MCF 10A (cell line): Measurements from ENCODE around the gene ABCC2. TPM values are rescaled to one million over a fixed set of nuclear protein-coding genes. Genes with fewer than 3 reads are reported as not detected.

ENCODE experiments used
- BruUV-seq: library from RNA; stranded (reverse); fragments of 400-500 nt; replicated peaks from 2 replicates; lab custom pipeline; 2021; lab: Mats Ljungman, UMichigan
- CTCF ChIA-PET: fragments of 300-600 bp; sonication (Branson Sonifier 250); formaldehyde crosslinking; extraction: SDS; loops from one replicate; lab custom pipeline; 2021; ENCODE audit warnings: antibody characterized with exemption, inconsistent platforms; lab: Yijun Ruan, JAX
- POLR2A ChIA-PET: fragments of 300-600, 350-650 bp; sonication (Branson Sonifier 250); formaldehyde crosslinking; extraction: SDS; loops from one replicate; lab custom pipeline; 2020; ENCODE audit warnings: antibody characterized with exemption, inconsistent platforms; lab: Yijun Ruan, JAX
- DNase-seq: peaks from one replicate; pipeline ENCODE4 v3.0.0-alpha.2; 2018; ENCODE audit not compliant: unreplicated experiment
- H3K27ac Mint-ChIP-seq: one replicate; pipeline ENCODE4 v1.8.0; 2022; ENCODE audit warnings: mild to moderate bottlenecking, low read depth, mixed read lengths; ENCODE audit not compliant: unreplicated experiment
- H3K27me3 Mint-ChIP-seq: one replicate; pipeline ENCODE4 v1.8.0; 2022; ENCODE audit warnings: mixed read lengths; ENCODE audit not compliant: insufficient read depth, unreplicated experiment
- H3K36me3 Mint-ChIP-seq: one replicate; pipeline ENCODE4 v1.8.0; 2022; ENCODE audit warnings: mild to moderate bottlenecking, moderate library complexity, mixed read lengths; ENCODE audit not compliant: insufficient read depth, unreplicated experiment
- H3K4me1 Mint-ChIP-seq: one replicate; pipeline ENCODE4 v1.8.0; 2022; ENCODE audit warnings: mixed read lengths; ENCODE audit not compliant: insufficient read depth, unreplicated experiment
- H3K4me3 Mint-ChIP-seq: one replicate; pipeline ENCODE4 v1.8.0; 2022; ENCODE audit warnings: mild to moderate bottlenecking, moderate library complexity, mixed read lengths; ENCODE audit not compliant: unreplicated experiment
- H3K9me3 Mint-ChIP-seq: one replicate; pipeline ENCODE4 v1.8.0; 2022; ENCODE audit warnings: mixed read lengths; ENCODE audit not compliant: unreplicated experiment
- CTCF ChIP-seq: fragments of 200-600 bp; IDR thresholded peaks from one replicate; pipeline ENCODE4 v1.8.0; 2022; ENCODE audit warnings: antibody characterized with exemption, mild to moderate bottlenecking; ENCODE audit not compliant: unreplicated experiment
- intact Hi-C: fragments of 100-400 bp; cut with micrococcal nuclease; formaldehyde crosslinking; loops from 2 replicates; pipeline ENCODE4 v1.14.1; 2022
- total RNA-seq: library from RNA; stranded (reverse); gene quantifications from 2 replicates; pipeline ENCODE4 v1.2.3, GENCODE V29; 2022

Gene ABCC2
- total RNA-seq, 1 experiment from 2014 or later = 6.3 TPM

- no peak for DNase-seq
- POLR2A ChIA-PET = interaction anchor here (1.0 kb wide), 1 partner anchor 34 kb away, joined by 3 read pairs; no protein-coding TSS in a partner anchor
- no peak for TF ChIP-seq CTCF
- no TSS peak for BruUV-seq
- no peak overlapping the region for H3K27ac Mint-ChIP-seq
- CTCF ChIA-PET = interaction anchor here (0.6 to 1.2 kb wide), 3 partner anchors 29 to 212 kb away, joined by 3 to 4 read pairs (median 3); no protein-coding TSS in a partner anchor
- H3K36me3 Mint-ChIP-seq = peaks cover 60% of the 10 kb centered on the region
- no peak overlapping the region for H3K4me3 Mint-ChIP-seq
- H3K27me3 Mint-ChIP-seq = no peaks in the 10 kb centered on the region
- intact Hi-C loops = no loop called here
- no peaks in the 10 kb centered on the region for H3K9me3 Mint-ChIP-seq
- H3K4me1 Mint-ChIP-seq = no peaks in the 10 kb centered on the region
These were observed 92.1 kb downstream of the ABCC2 start for GRCh38 chr10:99874341-99875085.

DNA sequence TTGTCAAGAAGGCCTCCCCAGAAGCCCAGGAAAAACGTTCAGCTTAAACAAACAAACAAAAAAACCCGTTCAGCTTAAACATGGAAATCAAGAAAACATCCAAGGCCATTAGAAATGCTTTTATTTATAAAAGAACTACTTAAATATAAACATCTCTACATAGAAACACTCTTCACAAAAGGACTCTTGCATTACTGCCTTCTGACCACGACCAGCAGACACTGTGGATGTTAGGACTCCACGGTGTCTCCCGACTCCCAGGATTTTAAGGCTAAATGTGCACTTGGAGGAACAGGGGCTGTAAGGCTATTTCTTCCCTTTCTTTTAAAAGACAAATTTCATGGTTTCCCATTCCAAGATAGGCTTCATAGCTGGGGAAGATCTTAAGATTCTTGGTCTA lies 93.0 kb downstream of the ABCC2 start:
- H3K36me3 Mint-ChIP-seq = peaks cover 70% of the 10 kb centered on the region
- no TSS peak for BruUV-seq
- no peaks in the 10 kb centered on the region for H3K4me1 Mint-ChIP-seq
- intact Hi-C loops = no loop called here
- no peaks in the 10 kb centered on the region for H3K27me3 Mint-ChIP-seq
- H3K9me3 Mint-ChIP-seq = no peaks in the 10 kb centered on the region
- CTCF ChIA-PET = interaction anchor here (1.1 to 1.2 kb wide), 2 partner anchors 30 to 170 kb away, joined by 3 read pairs; no protein-coding TSS in a partner anchor
- H3K4me3 Mint-ChIP-seq = no peak overlapping the region
- TF ChIP-seq CTCF = no peak
- POLR2A ChIA-PET = interaction anchor here (1.2 kb wide), 1 partner anchor 147 kb away, joined by 3 read pairs; no protein-coding TSS in a partner anchor
- no peak overlapping the region for H3K27ac Mint-ChIP-seq
- DNase-seq = no peak

DNA sequence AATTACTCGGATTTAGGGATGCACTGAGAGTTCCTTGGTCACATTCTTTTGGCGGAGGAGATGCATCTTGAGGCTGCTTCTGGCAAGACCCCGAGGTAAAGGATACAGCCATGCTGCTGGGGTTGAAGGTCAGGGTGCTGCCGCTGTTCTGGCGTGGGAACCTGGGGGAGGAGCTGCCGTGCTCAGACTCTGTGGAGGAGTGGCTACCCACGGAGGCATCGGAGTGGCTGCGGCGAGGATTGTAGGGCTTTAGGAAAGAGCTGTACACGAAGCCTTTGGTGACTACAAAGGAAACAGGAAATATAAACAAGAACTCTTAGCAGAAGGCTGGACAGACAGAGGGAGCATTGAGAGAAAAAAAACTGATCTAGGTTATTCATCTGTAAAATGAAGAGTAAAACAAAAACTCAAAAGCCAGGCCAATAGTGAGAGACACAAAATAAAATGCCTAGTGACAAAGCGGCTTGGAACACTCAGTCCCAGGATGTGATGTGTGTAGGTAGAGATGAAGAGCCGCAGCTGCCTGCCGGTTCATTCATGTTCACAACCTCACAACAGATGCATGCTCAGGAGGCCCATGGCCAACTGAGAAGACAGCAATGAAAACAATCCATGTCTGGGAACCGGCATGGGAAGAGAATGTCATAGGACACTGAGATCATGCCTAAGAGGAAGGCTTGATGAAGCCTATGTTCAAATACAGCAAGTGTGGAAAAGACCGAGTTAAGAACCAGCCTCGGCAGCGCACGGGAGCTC lies 97.8 kb downstream of the ABCC2 start:
- peaks cover 92% of the 10 kb centered on the region for H3K36me3 Mint-ChIP-seq
- H3K27me3 Mint-ChIP-seq = no peaks in the 10 kb centered on the region
- no peaks in the 10 kb centered on the region for H3K4me1 Mint-ChIP-seq
- ChIA-PET POLR2A (interaction anchor here (0.6 kb wide), 1 partner anchor 63 kb away, joined by 4 read pairs; no protein-coding TSS in a partner anchor), CTCF (interaction anchor here (1.0 kb wide), 1 partner anchor 10 kb away, joined by 3 read pairs; no protein-coding TSS in a partner anchor)
- H3K4me3 Mint-ChIP-seq = no peak overlapping the region
- intact Hi-C loops = no loop called here
- no TSS peak for BruUV-seq
- no peak for TF ChIP-seq CTCF
- peak overlapping the region; percentile 39 for H3K27ac Mint-ChIP-seq
- no peak for DNase-seq
- H3K9me3 Mint-ChIP-seq = no peaks in the 10 kb centered on the region

DNA sequence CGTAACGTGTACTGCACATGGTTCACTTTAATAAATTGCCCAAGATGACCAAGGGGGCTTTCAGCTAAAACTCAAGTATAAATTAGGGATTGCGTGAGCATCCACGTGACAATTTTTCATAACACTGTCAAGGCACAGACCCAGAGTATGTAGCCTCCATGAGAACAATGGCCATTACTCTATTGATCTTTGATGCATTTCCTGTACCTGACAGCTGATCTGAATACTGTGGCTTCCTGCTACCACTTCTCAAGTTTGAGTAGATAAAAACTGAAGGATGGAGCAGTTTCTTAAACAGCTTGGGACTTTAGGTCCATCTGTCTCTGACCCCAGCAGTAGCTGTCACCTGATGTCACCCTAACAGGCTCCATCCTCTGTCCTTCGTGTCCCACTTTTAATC lies 98.9 kb downstream of the ABCC2 start:
- TF ChIP-seq CTCF = no peak
- POLR2A ChIA-PET = interaction anchor here (1.0 kb wide), 1 partner anchor 20 kb away, joined by 3 read pairs; no protein-coding TSS in a partner anchor
- Mint-ChIP-seq H3K27ac (no peak overlapping the region), H3K9me3 (no peaks in the 10 kb centered on the region), H3K36me3 (peaks cover 92% of the 10 kb centered on the region), H3K4me3 (no peak overlapping the region), H3K4me1 (no peaks in the 10 kb centered on the region), H3K27me3 (no peaks in the 10 kb centered on the region)
- BruUV-seq = no TSS peak
- no peak for DNase-seq
- intact Hi-C loops = no loop called here
- CTCF ChIA-PET = interaction anchor here (0.6 to 2.8 kb wide), 2 partner anchors 164 to 204 kb away, joined by 3 to 10 read pairs; no protein-coding TSS in a partner anchor
